Stimulated activated CD8-positive, alpha-beta memory T cell treated with anti-CD3 and anti-CD28 coated beads, Interleukin-15, amount 100 ng/mL, for 48 hours (primary cell): ENCODE results near the gene NACAD.

Experiments
- DNase-seq, 2 donors: peaks; one replicate each; pipeline ENCODE4 v3.0.0-alpha.2; 2020; ENCODE audit warnings: low read depth in 2 of 2

Gene NACAD

DNA sequence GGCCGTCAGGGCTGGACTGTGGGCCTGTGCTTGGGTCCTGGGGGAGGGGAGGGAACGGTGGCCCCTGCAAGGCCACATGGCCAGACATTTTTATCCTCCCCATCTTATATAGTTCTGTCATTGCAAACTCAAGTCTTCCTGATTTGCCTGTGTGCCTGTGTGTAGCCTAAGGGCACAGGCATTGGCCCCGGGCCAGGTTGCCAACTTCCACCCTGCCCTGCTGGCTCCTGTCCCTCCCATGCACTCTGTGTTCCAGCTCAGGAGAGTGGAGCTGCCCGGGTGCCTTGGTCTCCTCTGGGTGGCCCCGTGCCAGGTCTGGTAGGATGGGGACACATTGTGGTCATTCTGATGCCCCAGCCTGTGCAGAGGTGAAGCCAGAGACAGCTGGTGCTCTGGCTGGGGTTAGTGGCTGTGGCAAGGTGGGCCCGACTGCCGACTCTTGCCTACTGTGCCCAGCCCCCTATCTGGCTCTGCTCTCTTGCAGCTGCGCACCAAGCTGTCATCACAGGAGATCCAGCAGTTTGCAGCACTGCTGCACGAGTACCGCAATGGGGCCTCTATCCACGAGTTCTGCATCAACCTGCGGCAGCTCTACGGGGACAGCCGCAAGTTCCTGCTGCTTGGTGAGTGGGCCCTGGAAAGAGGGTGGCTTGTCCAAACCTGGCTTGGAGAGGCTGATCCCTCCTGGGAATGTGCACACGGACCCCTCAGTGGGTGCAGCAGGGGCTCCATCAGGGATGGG lies 14.8 kb downstream of the NACAD start:
- DNase-seq: no peak

DNA sequence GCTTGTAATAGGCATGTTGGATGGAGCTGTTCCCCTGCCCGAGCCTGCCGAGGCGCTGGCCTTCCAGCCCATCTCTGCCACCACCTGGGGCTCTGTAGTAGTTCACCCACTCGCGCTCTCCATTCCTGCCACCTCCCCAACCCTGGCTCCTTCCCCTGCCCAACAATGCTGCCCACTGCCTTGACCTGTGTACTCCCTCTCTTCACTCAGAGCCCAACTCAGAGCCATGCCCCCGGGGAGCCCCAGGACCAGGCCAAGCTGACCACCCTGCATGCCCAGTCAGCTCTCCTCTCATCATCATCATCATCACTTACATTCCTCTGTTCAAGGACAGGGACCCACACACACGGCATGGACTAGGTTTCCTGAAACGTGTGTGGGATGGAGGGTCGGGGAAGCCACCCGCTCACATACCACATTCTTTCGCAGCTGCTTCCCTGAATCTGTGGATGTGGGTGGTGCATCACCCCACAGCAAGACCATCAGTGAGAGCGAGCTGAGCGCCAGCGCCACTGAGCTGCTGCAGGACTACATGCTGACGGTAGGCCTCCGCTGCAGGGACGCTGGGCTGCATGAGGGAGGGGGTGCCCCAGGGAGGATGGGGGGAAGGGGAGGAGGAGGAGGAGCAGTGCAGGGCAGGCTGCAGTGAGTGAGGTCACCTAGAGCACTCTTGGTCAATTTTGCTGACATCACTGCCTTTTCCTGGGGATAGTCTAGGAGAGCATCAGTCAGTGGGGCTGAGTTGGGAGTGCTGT lies 15.6 kb downstream of the NACAD start:
- no peak for DNase-seq

DNA sequence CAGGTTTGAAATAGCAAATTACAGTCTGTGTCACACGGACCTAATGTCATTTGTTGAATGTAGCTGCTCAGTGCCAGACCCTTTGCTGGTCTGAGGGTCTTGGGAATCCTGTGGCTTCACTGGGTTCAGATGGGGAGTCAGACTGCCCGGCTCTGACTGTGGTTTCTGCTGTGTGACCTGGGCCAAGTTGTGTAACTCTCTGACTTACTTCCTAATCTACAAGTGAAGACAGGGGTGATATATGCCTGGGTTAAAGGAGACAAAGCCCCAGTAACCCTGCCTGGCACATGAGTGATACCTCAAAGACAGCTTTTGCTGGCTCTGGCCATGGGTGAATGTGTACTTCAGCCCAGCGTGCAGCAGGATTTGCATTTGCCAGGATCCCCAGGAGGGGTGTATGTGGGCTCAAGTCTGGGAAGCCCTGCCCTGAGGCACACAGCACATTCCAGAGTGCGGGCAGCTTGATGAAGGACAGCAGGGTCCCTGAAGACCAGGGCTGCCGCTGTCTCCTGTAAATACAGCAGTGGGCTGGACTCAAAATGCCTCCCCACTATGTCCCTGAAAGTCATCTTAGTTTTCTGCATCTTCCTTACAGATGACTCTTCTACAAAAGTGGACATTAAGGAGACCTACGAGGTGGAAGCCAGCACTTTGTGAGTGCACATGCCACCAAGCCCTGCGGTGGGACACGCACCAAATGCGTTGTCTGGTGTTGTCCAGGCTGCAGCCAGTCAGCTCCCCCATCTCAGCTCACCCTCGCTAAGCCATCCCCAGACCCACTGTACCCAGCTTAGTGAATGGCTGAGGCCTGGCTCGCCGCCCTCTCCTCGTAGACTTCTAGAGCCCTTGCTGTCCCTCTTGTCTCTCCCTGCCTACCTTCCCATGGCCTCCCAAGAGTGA lies 16.4 kb downstream of the NACAD start:
- DNase-seq: no peak

DNA sequence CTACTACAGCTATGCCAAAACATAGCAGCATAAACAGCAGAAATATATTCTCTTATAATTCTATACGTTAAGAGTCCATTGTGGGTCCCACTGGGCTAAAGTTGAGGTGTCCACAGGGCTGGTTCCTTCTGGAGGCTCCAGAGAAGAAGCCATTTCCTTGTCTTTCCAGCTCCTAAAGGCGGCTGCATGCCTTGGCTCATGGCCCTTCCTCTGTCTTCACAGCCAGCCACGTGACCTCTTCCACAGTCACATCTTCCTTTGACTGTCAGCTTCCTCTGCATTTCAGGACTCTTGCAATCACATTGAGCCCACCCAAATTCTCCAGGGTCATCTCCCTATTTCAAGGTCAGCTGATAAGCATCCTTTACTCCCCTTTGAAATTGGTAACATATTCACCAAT lies 17.2 kb downstream of the NACAD start:
- DNase-seq: no peak

DNA sequence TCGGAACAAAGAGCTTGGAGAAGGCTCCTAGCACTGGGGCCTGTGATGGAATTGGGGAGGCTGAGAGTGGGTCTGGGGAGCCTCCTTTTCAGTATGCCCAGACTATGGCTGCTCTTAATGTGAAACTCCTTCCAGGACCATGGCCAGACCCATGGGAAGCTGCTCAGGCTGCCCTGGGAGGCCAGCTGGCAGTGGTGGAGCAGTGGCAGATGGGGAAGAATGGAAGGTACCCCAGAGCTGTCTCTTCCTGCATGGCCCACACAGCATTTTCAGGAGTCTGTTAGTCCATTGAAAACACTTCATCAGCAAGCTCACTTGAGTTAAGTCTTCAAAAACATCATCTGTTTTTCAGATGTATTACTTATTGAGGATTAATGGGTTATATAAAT lies 18.5 kb downstream of the NACAD start:
- DNase-seq: no peak

DNA sequence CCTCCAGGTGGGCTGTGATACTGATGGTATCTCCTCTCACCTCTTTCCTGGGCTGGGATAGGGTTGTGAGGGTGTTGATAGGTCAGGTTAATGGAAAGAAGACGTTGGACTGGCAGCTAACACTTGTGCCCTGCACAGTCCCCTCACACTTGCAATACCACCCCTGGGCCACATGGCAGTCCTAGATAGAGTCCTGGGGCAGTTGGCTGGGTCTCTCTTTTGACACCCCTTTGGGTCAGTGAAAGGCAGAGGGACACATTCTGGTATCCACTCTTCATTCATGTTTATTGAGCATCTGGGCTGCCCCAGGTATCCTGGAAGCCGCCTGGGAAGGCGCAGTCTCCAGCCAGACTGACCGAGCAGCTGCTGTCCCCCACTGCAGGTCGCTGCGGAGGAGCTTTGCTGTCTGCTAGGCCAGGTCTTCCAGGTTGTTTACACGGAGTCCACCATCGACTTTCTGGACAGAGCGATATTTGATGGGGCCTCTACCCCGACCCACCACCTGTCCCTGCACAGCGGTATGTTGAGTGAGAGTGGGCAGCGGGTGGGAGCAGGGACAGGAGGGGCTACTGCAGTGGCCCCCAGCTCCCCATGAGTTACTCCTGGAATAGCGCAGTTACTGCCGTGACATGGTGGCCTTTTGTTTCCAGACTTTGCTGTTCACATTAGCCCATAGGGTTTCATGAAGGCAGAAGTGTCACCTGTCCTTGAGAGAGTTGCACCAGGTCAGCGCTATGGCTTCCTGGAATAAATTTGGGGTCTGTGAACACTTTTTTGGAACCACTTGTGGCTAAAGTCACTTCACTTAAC lies 19.1 kb downstream of the NACAD start:
- DNase-seq: no peak

DNA sequence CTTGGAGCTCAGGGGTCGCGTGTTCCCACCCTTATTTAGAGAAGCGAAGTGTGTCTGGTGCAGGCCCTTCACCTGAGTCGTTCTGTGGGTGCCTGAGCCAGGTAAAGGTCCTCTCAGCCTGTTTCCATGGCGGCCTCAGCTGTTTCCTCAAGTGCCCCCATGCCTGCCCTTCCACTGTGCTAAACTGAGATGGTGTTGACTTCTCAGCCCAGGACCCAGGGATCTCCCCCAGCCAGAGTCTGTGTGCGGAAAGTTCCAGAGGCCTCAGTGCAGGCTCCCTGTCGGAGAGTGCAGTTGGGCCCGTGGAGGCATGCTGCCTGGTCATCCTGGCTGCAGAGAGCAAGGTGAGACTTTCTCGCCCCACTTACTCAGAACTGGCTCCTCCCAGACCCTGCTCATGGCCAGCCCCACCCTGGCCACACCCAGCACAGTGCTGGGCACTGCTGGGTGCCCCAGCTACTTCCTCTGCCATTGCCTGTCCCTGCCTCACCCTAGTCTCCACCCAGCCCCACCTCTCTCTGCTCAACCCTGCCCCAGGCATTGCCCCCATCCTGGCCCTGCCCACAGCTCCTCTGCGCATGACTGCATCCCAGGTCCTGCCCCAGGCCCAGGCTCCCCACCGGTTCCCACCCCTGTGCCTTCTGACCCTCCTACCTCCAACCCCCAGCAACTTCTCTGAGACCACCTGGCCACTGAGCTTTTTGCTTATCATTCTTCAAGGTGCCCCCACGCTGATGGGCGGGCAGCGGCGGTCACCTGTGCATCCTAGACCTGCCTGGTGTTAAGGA lies 20.3 kb downstream of the NACAD start:
- no peak for DNase-seq

DNA sequence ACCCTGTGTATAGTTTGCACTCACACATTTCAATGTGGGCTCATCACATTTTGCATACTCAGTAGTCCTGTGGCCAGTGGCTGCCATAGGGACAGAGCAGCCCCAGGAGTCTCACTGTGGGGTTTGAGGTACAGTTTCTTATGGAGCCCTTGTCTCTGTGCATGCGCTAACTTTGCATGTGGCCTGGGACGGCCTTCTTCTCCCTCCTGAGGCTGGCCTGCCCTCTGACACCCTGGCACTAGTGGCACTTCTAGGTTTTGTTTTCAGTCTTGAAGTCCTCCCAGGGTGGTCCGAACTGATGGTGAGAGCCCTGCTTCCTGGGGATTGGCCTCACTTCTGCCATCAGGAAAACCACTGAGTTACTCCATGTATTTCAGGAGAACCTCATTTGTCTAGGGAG lies 21.2 kb downstream of the NACAD start:
- DNase-seq: no peak

DNA sequence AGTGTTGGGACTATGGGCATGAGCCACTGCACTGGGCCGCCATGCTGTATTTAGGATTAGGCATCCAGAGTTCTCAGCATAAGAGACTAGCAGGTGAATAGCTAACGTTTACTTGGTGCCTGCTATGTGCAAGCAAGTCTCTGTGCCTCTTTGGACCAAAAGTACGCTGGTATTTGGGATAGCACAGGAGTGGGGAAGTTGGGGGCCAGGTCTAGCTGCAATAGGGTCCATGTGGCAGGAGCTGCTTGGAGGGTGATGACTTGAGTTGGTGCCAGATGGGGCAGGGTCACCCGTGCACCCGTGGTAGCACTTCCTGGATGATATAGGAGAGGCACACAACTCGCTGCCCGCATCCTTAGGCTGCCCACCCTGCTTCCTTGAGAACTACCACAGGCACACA lies 22.4 kb downstream of the NACAD start:
- no peak for DNase-seq

DNA sequence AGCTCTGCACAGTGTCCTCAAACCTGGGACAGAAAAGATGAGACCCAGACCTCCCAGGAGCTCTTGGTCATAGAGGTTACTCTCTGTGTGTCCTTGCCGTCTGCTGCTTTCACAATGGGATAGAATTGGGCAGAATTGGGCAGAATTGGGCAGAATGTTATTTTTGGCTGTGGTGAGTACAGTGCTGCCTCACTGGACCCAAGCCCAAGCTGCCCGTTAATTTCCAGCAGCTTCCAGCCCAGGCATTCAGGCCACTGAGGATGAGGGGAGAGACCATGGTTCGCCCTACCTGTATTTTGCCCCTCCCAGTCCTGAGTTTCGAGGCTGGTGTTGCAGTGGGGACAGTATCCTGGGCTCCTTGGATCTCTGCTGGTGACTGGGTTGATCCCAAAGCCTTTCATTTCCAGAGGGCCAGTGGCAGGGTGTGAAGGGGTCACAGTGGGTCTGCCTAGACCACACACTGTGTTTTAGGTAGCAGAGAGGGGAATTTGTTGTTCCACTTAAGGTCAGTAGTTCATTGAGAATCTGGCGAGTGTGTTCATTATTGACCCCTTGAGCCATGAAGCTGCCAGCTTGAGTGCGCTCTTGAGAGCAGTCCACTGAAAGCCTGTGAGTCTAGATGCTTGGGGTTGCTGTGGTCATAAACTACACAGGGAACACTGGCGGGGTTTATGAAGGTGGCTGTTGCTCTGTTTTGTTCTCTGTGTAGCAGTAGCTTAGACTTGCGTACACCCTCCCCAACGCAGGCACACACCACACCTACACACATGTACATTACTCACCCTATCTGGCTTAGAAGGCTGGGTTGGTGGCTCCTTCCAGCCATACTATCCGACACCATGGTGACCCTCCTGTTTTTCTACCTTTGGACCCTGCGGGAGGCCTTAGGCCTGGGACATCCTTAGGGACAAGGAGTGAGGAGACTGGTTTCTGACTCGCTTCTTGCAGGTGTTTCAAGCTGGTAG lies 23.5 kb downstream of the NACAD start:
- no peak for DNase-seq

DNA sequence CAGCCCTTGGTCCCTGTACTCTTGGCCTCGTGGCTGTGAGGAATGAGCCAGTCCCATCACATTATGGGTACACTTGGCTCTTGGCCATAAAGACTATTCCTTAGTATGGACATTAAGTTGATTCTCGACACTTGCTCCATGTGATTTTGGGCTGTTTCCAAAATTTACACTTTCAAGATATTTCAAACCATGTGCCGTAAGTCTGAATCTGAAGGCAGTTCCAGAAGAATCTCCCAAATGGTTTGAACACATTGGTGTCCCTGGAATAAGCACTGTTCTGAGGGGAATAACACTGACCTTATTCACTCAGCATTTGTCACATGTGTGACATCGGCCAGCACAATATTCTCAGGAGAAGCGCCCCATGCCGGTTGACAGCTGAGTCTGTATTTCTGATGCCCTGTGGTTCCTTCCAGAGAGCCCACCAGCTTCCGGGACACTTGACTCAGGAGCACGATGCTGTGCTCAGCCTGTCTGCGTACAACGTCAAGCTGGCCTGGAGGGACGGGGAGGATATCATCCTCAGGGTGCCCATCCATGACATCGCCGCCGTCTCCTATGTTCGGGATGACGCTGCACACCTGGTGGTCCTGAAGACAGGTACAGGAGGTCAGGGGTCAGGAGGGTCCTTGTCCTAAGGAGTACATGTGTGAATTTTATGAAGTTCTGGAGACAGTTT lies 24.6 kb downstream of the NACAD start:
- no peak for DNase-seq

DNA sequence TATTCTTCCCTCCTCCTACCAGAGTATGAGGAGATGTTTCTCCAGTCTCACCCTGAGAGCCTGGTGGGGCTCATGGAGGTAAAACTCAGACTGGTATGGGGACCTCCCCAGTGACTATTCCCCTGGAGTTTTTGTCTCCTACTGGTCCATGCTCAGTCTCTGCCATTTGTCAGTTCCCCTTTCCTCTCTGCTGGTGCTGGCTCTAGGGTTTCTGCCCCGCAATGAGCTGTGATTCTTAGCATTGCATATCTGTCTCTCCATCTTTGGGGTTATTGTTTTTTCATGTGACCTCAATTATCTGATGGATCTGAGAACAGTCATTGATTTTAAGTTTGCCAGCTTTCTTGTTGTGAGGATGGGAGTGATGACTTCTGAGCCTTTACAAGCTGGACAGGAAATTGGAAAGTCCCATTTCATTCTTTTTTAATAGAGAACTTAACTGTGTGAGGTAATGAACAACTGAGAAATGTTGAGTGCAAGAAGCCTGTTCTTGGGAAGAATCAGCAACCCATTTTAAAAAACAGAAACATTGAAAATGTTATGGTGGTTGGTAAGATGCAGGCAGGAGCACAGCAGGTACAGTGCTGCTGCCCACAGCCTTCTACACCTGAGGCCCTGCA lies 26.9 kb downstream of the NACAD start:
- DNase-seq: no peak

DNA sequence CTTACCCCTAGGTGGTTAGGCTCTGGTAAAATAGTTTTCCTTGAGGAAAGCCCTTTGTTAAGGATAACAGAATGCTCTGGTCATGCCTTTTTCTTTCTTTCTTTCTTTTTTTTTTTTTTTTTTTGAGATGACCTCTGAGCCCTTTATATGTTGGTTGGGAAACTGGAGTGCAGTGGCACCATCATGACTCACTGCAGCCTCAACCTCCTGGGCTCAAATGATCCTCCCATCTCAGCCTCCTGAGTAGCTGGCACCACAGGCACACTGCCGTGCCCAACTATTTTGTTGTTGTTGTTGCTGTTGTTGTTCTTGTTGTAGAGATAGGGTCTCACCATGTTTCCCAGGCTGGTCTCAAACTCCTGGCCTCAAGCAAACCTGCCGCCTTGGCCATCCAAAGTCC lies 27.4 kb downstream of the NACAD start:
- DNase-seq: no peak

DNA sequence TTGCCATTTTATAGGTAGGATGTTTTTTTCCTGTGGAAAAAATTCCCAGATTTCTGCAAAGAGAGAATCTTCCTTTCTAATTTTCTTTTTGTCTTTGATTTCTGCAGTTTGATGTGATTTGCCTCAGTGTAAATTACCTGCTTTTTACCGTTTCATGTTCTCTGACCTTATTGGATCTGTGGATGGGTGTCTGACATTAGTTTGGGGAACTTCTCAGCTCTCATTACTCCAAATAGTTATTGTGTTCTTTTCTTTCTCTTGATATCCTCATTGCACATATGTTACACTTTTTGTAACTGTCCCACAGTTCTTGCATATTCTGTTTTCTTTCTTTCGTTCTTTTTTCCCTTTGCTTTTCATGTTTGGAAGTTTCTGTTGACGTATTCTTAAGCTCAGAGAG lies 28.5 kb downstream of the NACAD start:
- no peak for DNase-seq

DNA sequence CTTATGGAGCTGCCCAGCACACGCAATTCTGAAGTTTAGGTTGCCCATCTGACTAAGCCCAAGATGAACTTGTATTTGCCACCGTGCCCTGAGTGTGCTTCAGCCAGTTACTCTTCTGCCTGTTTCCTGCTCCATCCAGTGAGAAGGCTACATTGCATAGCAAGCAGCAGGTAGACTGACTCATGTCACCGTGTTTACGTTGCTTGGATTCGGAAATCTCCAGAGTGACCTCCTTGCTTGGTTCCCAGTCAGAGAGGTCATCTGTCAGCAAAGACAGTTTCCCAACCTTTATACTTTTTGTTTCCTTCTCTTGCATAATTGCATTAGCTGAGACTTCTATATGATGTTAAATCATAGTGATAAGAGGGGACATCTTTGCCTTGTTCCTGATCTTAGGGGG lies 30.9 kb downstream of the NACAD start:
- DNase-seq: no peak

DNA sequence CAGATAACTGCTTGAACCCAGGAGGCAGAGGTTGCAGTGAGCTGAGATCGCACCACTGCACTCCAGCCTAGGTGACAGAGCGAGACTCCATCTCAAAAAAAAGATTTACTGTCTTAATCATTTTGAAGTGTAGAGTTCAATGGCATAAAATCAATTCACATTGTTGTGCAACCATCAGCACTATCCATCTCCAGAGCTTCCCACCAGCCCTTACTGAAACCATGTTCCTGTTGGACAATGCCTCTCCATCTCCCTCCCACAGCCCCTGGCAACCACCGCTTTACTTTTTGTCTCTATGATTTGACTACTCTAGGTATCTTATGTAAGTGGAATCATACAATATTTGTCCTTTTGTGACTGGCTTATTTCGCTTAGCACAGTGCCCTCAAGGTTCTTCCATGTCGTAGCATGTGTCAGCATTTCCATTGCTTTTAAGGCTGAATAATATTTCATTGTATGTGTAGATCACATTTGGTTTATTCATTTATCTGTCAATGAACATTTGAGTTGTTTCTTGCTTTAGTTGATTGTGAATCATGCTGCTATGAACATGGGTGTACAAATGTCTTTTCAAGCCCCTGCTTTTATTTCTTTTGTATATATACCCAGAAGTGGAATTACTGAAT lies 33.1 kb downstream of the NACAD start:
- no peak for DNase-seq

DNA sequence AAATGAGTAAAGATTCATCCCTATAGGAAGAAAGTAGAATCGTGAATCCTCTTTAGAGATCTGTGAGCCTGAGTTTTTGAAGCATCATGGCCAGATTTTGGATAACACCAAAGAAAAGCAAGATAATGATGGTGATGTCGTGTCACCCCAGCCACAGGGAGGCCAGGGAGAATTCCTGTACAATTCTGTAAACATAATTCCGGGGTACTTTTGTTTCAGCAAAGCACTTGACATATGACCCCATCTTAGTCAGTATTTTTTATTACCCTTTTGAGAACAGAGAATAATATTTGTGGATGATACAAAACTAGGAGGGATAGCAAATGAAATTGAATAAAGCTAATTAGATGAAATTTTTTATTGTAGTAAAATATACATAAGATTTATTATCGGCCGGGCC lies 33.8 kb downstream of the NACAD start:
- no peak for DNase-seq

DNA sequence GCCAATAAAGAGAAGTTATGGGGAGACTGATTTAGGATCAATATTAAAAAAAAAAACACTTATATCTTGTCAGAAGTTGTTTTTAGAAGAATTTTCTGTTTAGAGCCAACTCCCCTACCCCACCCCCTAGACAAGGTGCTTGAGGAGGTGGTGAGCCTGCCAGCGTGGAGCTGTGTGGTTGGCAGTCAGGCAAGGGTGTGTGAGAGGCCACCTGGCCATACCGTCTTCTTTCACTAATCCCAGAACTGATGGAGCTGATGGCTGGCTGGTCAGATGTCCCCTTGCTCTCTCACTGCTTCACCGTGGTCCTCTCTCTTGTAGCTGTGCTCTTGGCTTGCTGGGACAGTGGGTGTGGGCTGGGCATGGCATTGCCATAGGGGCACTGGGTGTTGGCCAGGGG lies 34.3 kb downstream of the NACAD start:
- DNase-seq: no peak
